Uterus (tissue), 2 donors: ENCODE results near the gene VAMP5.

Experiments used
- POLR2A ChIP-seq, 2 donors: fragments of 450-650 bp; IDR thresholded peaks; one replicate each; pipeline ENCODE4 v1.6.1; 2016; ENCODE audit warnings: antibody characterized with exemption in 2 of 2, mild to moderate bottlenecking in 1 of 2, moderate library complexity in 1 of 2
- TF ChIP-seq, protein P1 (sequence below), 4 experiments: fragments of 200-600 bp in 2 of 4; fragments of 450-650 bp in 2 of 4; sonication (generic) in 2 of 4; IDR thresholded peaks; one replicate each; pipeline ENCODE4 v1.5.1; 2016 to 2019; ENCODE audit warnings: antibody characterized with exemption in 4 of 4, mild to moderate bottlenecking in 2 of 4, moderate library complexity in 1 of 4

DNA sequence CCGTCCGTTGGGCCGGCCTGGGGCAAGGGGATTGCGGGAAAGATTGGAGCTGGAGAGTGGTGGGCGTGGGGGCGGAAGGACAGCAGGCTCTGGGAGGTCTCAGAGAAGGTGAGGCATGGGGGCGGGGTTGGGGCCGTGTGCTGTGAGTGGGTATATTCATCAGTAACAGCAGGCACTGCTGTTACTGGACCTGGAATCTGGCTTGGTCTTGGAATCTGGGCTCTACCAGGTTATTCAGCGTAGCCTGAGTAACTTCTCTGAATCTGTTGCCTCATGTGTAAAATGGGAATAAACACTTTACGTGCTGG, 11.7 kb downstream of the VAMP5 start:
- TF ChIP-seq, protein P1, sequence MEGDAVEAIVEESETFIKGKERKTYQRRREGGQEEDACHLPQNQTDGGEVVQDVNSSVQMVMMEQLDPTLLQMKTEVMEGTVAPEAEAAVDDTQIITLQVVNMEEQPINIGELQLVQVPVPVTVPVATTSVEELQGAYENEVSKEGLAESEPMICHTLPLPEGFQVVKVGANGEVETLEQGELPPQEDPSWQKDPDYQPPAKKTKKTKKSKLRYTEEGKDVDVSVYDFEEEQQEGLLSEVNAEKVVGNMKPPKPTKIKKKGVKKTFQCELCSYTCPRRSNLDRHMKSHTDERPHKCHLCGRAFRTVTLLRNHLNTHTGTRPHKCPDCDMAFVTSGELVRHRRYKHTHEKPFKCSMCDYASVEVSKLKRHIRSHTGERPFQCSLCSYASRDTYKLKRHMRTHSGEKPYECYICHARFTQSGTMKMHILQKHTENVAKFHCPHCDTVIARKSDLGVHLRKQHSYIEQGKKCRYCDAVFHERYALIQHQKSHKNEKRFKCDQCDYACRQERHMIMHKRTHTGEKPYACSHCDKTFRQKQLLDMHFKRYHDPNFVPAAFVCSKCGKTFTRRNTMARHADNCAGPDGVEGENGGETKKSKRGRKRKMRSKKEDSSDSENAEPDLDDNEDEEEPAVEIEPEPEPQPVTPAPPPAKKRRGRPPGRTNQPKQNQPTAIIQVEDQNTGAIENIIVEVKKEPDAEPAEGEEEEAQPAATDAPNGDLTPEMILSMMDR (IDR thresholded peaks at IDR 0.05) = no peak
- no peak for TF ChIP-seq POLR2A (IDR thresholded peaks at IDR 0.05)
